Measurements from ENCODE around the gene CFTR. TPM values are rescaled to one million over a fixed set of nuclear protein-coding genes. Genes with fewer than 3 reads are reported as not detected.

The CFTR gene
- total RNA-seq, 4 donors from 2014 or later = 0.80 to 11.7 (median 5.0) TPM

GRCh38 chr7:117559391-117559790 is 79.6 kb downstream of the CFTR start:
- no peak overlapping the region for H3K4me3 ChIP-seq (ENCODE audit: low read depth, poor library complexity, severe bottlenecking)
- 84 to 89% methylated on average over 3 of the region's 3 CpGs for WGBS, 2 donors
- no peak for DNase-seq (ENCODE audit: low spot score in 2 of 2)
- TF ChIP-seq CTCF (IDR thresholded peaks at IDR 0.05) (no peak), POLR2A (IDR thresholded peaks at IDR 0.05) (no peak)
- intact Hi-C loops (cut with DNase I; ENCODE audit: low total_unique reads) = no loop called here

GRCh38 chr7:117560030-117560429 is 80.2 kb downstream of the CFTR start:
- DNase-seq (ENCODE audit: low spot score in 2 of 2) = no peak
- intact Hi-C loops (cut with DNase I; ENCODE audit: low total_unique reads) = no loop called here
- no peak for TF ChIP-seq POLR2A (IDR thresholded peaks at IDR 0.05)
- no peak for TF ChIP-seq CTCF (IDR thresholded peaks at IDR 0.05)
- no peak overlapping the region for H3K4me3 ChIP-seq (ENCODE audit: low read depth, poor library complexity, severe bottlenecking)

DNA sequence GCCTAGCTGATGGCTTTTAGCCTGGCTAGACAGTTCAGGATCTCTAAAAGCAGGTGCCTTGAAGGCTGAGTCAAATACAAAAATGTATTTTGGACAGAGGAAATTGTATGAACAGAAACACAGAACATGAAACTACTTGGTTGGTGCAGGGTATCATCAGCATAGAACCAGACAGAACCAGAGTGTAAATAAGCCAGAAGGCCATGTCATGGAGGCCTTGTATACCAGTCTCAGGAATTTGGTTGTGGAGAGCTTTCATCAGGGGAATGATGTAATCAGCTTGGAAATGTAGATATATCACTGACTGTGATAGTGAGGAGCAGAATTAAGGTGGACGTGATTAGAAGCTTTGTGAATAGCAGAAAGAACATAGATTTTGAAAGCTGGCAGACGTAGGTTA is 82.9 kb downstream of the CFTR start:
- 67 to 76% methylated on average over 2 of the region's 2 CpGs for WGBS, 2 donors
- no peak for DNase-seq (ENCODE audit: low spot score in 2 of 2)
- no peak for TF ChIP-seq CTCF (IDR thresholded peaks at IDR 0.05)
- no peak for TF ChIP-seq POLR2A (IDR thresholded peaks at IDR 0.05)
- intact Hi-C loops (cut with DNase I; ENCODE audit: low total_unique reads) = no loop called here
- no peak overlapping the region for H3K4me3 ChIP-seq (ENCODE audit: low read depth, poor library complexity, severe bottlenecking)

DNA sequence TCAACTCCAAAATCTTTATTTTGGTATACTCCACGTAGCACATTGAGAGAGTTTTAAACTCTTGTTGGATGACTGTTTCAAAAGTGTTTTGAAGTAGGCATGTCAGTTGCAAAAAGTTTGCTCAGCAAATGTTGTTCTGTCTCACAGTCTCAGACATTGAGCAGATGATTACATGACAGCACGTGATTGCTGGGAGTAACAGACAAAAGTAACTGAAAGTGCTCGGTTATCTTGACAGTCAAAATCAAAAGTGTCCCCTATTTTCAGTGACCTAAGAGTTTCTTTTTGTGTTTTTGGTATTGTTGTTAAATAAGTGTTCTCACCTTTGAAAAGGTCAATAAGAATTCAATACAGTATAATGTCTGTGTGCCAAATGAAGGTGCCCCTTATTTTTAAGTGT is 84.3 kb downstream of the CFTR start:
- 62 to 69% methylated on average over 3 of the region's 3 CpGs for WGBS, 2 donors
- H3K4me3 ChIP-seq (ENCODE audit: low read depth, poor library complexity, severe bottlenecking) = no peak overlapping the region
- TF ChIP-seq CTCF (IDR thresholded peaks at IDR 0.05) (no peak), POLR2A (IDR thresholded peaks at IDR 0.05) (no peak)
- intact Hi-C loops (cut with DNase I; ENCODE audit: low total_unique reads) = no loop called here
- no peak for DNase-seq (ENCODE audit: low spot score in 2 of 2)

GRCh38 chr7:117564627-117565026 is 84.8 kb downstream of the CFTR start:
- DNase-seq (ENCODE audit: low spot score in 2 of 2) = no peak
- TF ChIP-seq CTCF (IDR thresholded peaks at IDR 0.05) (no peak), POLR2A (IDR thresholded peaks at IDR 0.05) (no peak)
- intact Hi-C loops (cut with DNase I; ENCODE audit: low total_unique reads) = no loop called here
- no peak overlapping the region for H3K4me3 ChIP-seq (ENCODE audit: low read depth, poor library complexity, severe bottlenecking)
- WGBS, 2 donors = 70 to 72% methylated on average over 2 of the region's 2 CpGs

- WGBS, 2 donors = 85 to 87% methylated on average over 4 of the region's 4 CpGs
- DNase-seq (ENCODE audit: low spot score in 2 of 2) = no peak
- H3K4me3 ChIP-seq (ENCODE audit: low read depth, poor library complexity, severe bottlenecking) = no peak overlapping the region
- TF ChIP-seq CTCF (IDR thresholded peaks at IDR 0.05) (no peak), POLR2A (IDR thresholded peaks at IDR 0.05) (no peak)
- intact Hi-C loops (cut with DNase I; ENCODE audit: low total_unique reads) = no loop called here
Measured at GRCh38 chr7:117565226-117565625, 85.4 kb downstream of the CFTR start.
